ENCODE measurements around the gene ATXN1. TPM values are rescaled to one million over a fixed set of nuclear protein-coding genes. Genes with fewer than 3 reads are reported as not detected.

Gene ATXN1
- total RNA-seq, 1 donor from 2014 or later, result 36.0 TPM

- DNase-seq (ENCODE audit: low spot score), result no peak
Measured at GRCh38 chr6:16511723-16512489, 249.4 kb downstream of the ATXN1 start.

GRCh38 chr6:16511040-16511660 lies 250.1 kb downstream of the ATXN1 start:
- DNase-seq (ENCODE audit: low spot score), result no peak

- DNase-seq (ENCODE audit: low spot score), result no peak
Measured at GRCh38 chr6:16510245-16510644, 251.0 kb downstream of the ATXN1 start.

- no peak for DNase-seq (ENCODE audit: low spot score)
Measured at GRCh38 chr6:16508959-16509358, 252.3 kb downstream of the ATXN1 start.

GRCh38 chr6:16505711-16506357 lies 255.4 kb downstream of the ATXN1 start:
- no peak for DNase-seq (ENCODE audit: low spot score)

- no peak for DNase-seq (ENCODE audit: low spot score)
Measured at GRCh38 chr6:16504609-16505008, 256.7 kb downstream of the ATXN1 start.

GRCh38 chr6:16503970-16504415 lies 257.3 kb downstream of the ATXN1 start:
- no peak for DNase-seq (ENCODE audit: low spot score)

- no peak for DNase-seq (ENCODE audit: low spot score)
Measured at GRCh38 chr6:16503241-16503775, 258.0 kb downstream of the ATXN1 start.

- no peak for DNase-seq (ENCODE audit: low spot score)
Measured at GRCh38 chr6:16498957-16499356, 262.3 kb downstream of the ATXN1 start.

- DNase-seq (ENCODE audit: low spot score), result no peak
Measured at GRCh38 chr6:16498237-16498636, 263.0 kb downstream of the ATXN1 start.

GRCh38 chr6:16496991-16497801 lies 264.1 kb downstream of the ATXN1 start:
- no peak for DNase-seq (ENCODE audit: low spot score)

GRCh38 chr6:16496210-16496609 lies 265.1 kb downstream of the ATXN1 start:
- no peak for DNase-seq (ENCODE audit: low spot score)

GRCh38 chr6:16494793-16495192 lies 266.5 kb downstream of the ATXN1 start:
- DNase-seq (ENCODE audit: low spot score), result no peak

- no peak for DNase-seq (ENCODE audit: low spot score)
Measured at GRCh38 chr6:16493802-16494201, 267.5 kb downstream of the ATXN1 start.

GRCh38 chr6:16493112-16493511 lies 268.1 kb downstream of the ATXN1 start:
- no peak for DNase-seq (ENCODE audit: low spot score)

- DNase-seq (ENCODE audit: low spot score), result no peak
Measured at GRCh38 chr6:16491666-16492313, 269.5 kb downstream of the ATXN1 start.

- DNase-seq (ENCODE audit: low spot score), result no peak
Measured at GRCh38 chr6:16490616-16491015, 270.6 kb downstream of the ATXN1 start.

- no peak for DNase-seq (ENCODE audit: low spot score)
Measured at GRCh38 chr6:16488813-16489212, 272.4 kb downstream of the ATXN1 start.

GRCh38 chr6:16487996-16488674 lies 273.1 kb downstream of the ATXN1 start:
- DNase-seq (ENCODE audit: low spot score), result no peak

GRCh38 chr6:16486661-16487060 lies 274.6 kb downstream of the ATXN1 start:
- DNase-seq (ENCODE audit: low spot score), result no peak
